GM21528 (cell line): ENCODE results near the gene IL24.

Experiments
- ATAC-seq: cut with Tn5 transposase; IDR thresholded peaks from one replicate; pipeline ENCODE4 v1.9.1; 2021; ENCODE audit warnings: mild to moderate bottlenecking, moderate library complexity; ENCODE audit not compliant: unreplicated experiment, low FRiP score

The IL24 gene

DNA sequence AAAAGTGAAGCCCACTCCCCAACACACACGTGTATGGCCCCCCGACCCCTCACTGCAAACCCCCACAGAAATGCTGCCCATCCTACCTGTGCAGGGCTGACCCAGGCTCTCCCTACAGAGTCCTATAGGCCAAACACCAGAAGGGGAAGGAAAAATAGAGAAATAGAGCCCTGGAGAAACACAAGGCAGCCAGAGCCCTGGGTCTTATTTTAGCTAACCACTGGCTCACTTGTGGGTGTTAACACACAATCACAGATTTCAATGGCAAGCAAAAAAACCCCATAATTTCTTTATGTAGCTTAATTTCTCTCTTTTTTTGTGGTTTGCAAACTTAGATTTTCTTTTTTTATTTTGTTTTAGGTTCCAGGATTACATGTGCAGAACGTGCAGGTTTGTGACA, 50.0 kb downstream of the IL24 start:
- no peak for ATAC-seq

DNA sequence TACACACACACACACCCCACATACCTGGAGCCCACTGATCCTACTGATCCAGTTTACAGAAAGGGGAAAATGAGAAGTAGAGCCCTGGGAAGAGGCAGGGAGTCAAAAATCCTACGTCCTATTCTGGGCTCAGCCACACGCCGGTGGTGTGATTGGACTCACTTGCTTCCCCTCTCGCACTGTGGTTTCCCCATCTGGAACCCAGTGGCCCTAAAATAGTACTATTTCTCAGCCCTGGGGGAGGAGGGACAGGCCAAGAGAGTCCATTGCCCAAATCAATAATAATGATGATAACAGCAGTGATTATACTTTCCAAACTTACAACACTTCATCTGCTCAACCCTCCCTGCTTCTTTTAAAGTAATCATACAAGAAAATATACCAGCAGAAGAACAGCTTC, 52.0 kb downstream of the IL24 start:
- ATAC-seq: no peak

DNA sequence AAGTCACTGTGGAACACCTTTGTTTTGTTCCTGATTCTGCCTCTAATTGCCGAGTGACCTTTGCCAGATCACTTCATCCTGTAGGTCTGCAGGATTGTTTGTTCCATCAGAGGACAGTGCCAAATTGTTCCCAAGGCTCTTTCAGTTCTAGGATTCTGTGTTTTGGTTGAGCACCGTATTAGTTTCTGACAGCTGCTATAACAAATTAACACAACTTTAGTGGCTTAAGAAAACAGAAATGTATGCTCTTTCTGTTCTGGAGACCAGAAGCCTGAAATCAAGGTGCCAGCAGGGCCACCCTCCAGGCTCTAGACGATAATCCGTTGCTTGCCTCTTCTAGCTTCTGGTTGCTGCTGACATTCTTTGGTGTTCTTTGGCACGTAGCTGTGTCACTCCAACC, 52.4 kb downstream of the IL24 start:
- ATAC-seq: no peak

DNA sequence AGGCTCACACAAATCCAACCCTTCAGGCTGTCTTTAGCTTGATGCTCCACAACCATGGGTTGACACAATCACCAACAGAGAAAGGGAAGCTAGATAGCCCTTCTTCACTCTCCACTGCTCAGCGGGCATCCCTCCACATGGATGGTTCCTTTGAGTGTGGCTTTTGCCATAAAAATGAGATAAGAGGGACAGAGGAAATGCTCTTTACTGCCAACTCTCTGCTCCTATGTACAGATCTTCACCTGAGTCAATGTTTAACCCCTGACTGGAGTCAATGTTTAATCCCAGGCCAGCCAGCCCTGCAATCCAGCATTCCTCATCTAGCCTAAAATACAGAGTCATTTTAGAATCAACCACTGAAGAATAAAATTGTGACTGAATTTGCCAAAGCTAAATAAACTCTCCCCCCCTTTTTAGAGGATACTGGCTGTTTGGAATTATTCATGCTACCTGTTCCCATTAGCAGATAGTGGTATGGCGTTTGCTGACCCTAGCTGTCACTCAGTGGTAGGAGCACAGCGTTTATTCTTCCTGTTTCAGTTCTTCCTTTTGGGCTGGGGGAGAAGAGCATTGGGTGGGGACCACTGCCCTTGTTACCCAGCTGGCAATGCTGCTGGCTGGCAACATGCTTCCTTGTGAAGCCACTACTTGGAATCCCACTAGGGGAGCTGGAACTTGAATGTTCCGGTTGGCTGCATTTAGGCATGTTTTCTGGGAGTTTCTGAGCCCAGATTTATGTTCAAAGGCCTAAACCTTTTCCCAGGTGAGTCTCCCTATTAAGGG, 54.3 kb downstream of the IL24 start:
- ATAC-seq: no peak

GRCh38 chr1:206952171-206952570, 54.9 kb downstream of the IL24 start:
- ATAC-seq: no peak

DNA sequence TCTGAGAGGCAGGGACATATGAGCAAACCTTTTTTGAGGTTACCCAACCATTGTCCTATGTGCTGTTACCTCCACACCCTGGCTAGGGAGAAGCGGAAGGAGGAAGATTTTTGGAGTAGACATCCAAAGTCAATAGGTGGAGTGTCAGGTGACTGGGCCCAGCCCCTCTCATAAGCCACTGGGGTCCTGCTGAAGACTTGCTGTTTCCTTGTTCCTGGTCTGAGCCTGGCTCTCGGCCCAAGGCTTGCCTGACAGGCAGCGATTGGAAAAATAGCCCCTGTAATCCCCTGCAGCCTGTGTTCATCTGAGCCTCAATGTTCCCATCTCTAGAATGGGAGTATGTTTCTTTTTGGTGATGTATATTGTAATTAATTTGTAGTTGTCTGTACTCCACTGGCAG, 55.9 kb downstream of the IL24 start:
- ATAC-seq: no peak

DNA sequence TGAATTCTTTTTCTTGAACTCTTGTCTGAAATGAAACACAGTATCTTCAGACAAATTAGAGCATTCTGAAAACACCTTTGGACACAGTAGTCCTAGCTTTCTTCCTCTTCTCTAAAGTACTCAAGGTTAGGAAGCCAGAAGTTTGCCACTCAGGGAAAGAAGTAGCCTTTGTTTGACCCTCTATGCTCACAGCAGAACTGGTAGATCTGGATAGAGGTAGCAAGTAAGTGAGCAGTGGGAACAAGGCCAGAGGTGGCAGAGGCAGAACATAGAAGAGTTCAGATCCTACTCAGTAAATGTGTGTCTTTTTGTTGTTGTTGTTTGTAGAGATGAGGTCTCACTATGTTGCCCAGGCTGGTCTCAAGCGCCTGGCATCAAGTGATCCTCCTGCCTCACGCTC, 56.4 kb downstream of the IL24 start:
- ATAC-seq: no peak
